Heart left ventricle (tissue), 13 donors: ENCODE measurements around the gene NLRP14.

Experiments used
- CTCF ChIP-seq, 12 donors: fragments of 200-600 bp; sonication (generic) in 4 of 12; IDR thresholded peaks; one replicate each; pipeline versions ENCODE4 v1.5.0 to v1.8.0; 2018 to 2022; ENCODE audit warnings: antibody characterized with exemption in 12 of 12, mild to moderate bottlenecking in 5 of 12
- POLR2A ChIP-seq, 2 donors: fragments of 450-650 bp; IDR thresholded peaks; one replicate each; pipeline ENCODE4 v1.6.1; 2017; ENCODE audit warnings: antibody characterized with exemption in 2 of 2, mild to moderate bottlenecking in 2 of 2, moderate library complexity in 2 of 2
- donor health status: ischemic (EF 13 %, LVEDD 7.1; RV severe dilation, severe dysfunction).
- donor health status: DM: no; HTN: yes; CAD: no.
- donor health status: DM: no; HTN: no; CAD: no.
- donor health status: ischemic (EF 25% LVEDD 6.9; RV normal size, moderate dysfunction).
- donor health status: ischemic (EF 25% LVEDD 5.7; RV mildly dilated, moderate dysfunction).
- donor health status: ischemic (EF 35%, LVEDD 5.7; RV mildly dilated, moderate dysfunction).
- donor health status: nonischemic (EF 11% LVEDD 7.7; RV severe dilation, severe dysfunction).
- donor health status: DM: yes; HTN: yes; CAD: no.
- donor health status: PGD.
- donor health status: ischemic (EF 29% LVEDD 5.4; RV normal size, mild dysfunction).
- donor health status: nonischemic (EF 23%, LVEDD 6.1; RV moderate dilation, normal function).

GRCh38 chr11:7088921-7089320 lies 68.6 kb downstream of the NLRP14 start, which contains the start of gene RBMXL2:
- TF ChIP-seq CTCF (IDR thresholded peaks at IDR 0.05), result no peak
- no peak for TF ChIP-seq POLR2A (IDR thresholded peaks at IDR 0.05)
